BLaER1 treated with 17β-estradiol and CSF1 and Interleukin-3, amounts not matched to agents 10 nM and 100 nM (cell line): ENCODE measurements around the gene BTBD9.

ENCODE experiments used
- H3K27ac ChIP-seq, 11 experiments: shearing (Covaris generic); formaldehyde crosslinking; 2 replicates each; pipeline ENCODE4 v1.8.1; 2022
- H3K27me3 ChIP-seq, 11 experiments: shearing (Covaris generic); formaldehyde crosslinking; 2 replicates each; pipeline ENCODE4 v1.8.1; 2022
- H3K36me3 ChIP-seq, 11 experiments: shearing (Covaris generic); formaldehyde crosslinking; 2 replicates each; pipeline ENCODE4 v1.8.1; 2022
- H3K4me1 ChIP-seq, 10 experiments: shearing (Covaris generic); formaldehyde crosslinking; 2 replicates each; pipeline ENCODE4 v1.8.1; 2022
- H3K4me2 ChIP-seq, 11 experiments: shearing (Covaris generic); formaldehyde crosslinking; 2 replicates each; pipeline ENCODE4 v1.8.1; 2022
- H3K4me3 ChIP-seq, 10 experiments: shearing (Covaris generic); formaldehyde crosslinking; 2 replicates each; pipeline ENCODE4 v1.8.1; 2022
- H3K9ac ChIP-seq, 11 experiments: shearing (Covaris generic); formaldehyde crosslinking; 2 replicates each; pipeline ENCODE4 v1.8.1; 2022
- H3K9me3 ChIP-seq, 11 experiments: shearing (Covaris generic); formaldehyde crosslinking; replicated peaks in 1 of 11; 2 replicates each; pipeline ENCODE4 v1.8.1; 2022
- H4K20me1 ChIP-seq, 11 experiments: shearing (Covaris generic); formaldehyde crosslinking; 2 replicates each; pipeline ENCODE4 v1.8.1; 2022
- Cebpa-rat ChIP-seq, 11 experiments: shearing (Covaris generic); IDR thresholded peaks; 2 replicates each; pipeline ENCODE4 v1.8.1; 2022

Gene BTBD9

DNA sequence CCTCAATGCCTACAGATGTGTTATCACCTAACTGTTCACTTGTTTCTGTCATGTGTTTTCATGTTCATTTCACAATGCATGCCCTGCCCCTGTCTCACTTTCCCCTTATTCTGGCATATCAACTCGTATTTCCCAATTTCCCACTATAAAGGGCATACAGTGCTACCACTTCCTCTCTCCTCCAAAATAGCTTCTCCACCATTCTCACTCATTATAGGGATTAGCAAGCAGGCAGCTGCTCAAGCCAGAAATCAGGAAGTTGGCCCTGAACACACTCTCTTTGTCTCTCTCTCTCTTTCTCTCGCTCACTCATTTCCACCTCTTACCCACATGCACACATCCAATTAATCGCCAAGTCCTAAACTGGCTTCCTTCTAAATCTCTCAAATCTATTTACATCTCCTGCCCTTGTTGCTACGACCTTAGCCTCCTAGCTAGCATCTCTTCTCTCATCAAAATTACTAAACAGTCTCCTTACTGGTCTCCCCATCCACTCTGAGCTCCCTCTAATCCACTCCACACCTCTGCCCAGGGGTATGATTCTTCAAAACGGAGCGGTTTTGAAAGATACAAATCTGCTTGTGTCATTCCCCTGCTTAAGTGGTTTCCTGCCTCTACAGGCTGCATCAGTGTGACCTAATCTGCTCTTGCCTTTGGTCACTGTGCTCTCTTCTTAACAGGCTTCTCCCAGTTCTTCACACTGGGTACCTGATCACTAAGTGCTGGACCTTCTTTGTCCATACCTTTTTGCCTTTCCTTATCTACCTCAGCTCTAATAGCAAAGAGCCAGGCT lies 196.2 kb downstream of the BTBD9 start:
- H3K4me1 ChIP-seq = peaks cover 7 to 60% (median 42%) of the 10 kb centered on the region in 10 experiments
- no peaks in the 10 kb centered on the region for H3K9me3 ChIP-seq
- peak overlapping the region in 10 of 11 experiments; percentile 22 to 86 (median 76); a peak in 18 of 22 replicates for H3K27ac ChIP-seq
- TF ChIP-seq Cebpa-rat (IDR thresholded peaks at IDR 0.05) = peak in 7 of 11 experiments; percentile 21 to 86 (median 66); a peak in 10 of 22 replicates
- H3K4me2 ChIP-seq = peak overlapping the region; percentile 20 to 84 (median 72); a peak in 21 of 22 replicates
- H3K36me3 ChIP-seq = no peaks in the 10 kb centered on the region
- peak overlapping the region in 7 of 11 experiments; percentile 15 to 71 (median 66); a peak in 12 of 22 replicates for H3K9ac ChIP-seq
- no peaks in the 10 kb centered on the region for H3K27me3 ChIP-seq
- H4K20me1 ChIP-seq = no peaks in the 10 kb centered on the region
- no peak overlapping the region; a peak in 1 of 20 replicates for H3K4me3 ChIP-seq

DNA sequence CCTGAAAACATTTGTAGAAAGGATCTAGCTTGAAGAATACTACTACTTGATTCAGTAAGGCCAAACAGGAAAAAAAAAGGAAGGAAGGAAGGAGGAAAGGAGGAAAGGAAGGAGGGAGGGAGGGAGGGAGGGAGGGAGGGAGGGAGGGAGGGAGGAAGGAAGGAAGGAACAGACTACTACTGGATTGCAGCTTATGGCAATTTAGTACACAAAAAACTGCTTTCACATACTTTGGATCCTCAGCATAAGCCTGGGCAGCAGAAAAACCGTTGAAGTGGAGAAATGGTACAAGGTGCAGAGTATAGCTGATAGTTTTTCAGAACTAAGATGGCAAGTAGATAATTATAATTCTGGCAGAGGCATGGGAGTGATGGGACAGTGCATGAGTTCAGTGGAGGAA lies 201.6 kb downstream of the BTBD9 start:
- Histone ChIP-seq H3K9me3 (peaks cover 0 to under 1% (median 0%) of the 10 kb centered on the region in 11 experiments; a peak in 2 of 22 replicates), H3K27ac (peak overlapping the region in 2 of 11 experiments; percentile 19 to 52; a peak in 2 of 22 replicates), H3K4me1 (peaks cover under 1 to 52% (median 38%) of the 10 kb centered on the region in 10 experiments; a peak in 18 of 20 replicates), H3K4me2 (no peak overlapping the region), H3K36me3 (no peaks in the 10 kb centered on the region), H3K27me3 (no peaks in the 10 kb centered on the region), H3K4me3 (no peak overlapping the region), H4K20me1 (no peaks in the 10 kb centered on the region), H3K9ac (no peak overlapping the region)
- no peak for TF ChIP-seq Cebpa-rat (IDR thresholded peaks at IDR 0.05)

DNA sequence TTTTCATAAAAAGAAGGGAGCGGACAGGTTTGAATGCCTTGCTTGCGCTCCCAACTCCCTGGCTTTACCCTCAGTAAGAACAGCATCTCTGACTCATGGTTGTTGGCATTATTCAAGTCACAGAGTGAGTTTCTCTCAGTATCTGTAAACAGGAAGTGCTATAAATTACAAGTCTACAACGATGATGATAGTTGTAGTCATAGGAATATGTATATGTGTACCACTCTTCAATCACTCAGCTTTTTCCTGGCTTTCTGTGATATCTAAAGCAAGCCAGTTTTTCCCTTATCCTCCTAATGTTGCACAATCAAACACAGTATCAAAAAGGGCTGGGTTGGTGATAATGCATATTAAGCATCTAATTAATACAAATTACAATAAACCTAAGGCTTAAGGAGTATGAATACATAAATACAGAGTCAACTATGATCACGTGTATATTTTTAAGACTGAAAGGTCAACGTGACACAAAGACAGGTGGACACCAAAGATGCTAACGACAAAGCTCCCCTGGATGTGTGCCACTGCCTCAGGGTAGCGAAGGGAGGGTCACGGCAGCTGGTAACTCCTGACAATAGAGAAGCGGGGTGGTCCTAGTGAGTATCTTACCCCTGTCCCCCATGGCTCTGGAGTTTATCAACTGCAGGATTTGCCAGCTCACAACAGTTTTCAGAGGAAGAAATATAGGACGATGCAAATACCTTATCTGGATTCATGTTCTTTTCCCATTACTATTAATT lies 202.8 kb downstream of the BTBD9 start:
- H3K27me3 ChIP-seq = no peaks in the 10 kb centered on the region
- peaks cover 0 to 40% (median 26%) of the 10 kb centered on the region in 10 experiments; a peak in 13 of 20 replicates for H3K4me1 ChIP-seq
- H3K36me3 ChIP-seq = peaks cover 0 to 5% (median 0%) of the 10 kb centered on the region in 11 experiments; a peak in 1 of 22 replicates
- peak in 2 of 11 experiments; percentile 29 to 40; a peak in 1 of 22 replicates for TF ChIP-seq Cebpa-rat (IDR thresholded peaks at IDR 0.05)
- H3K9ac ChIP-seq = peak overlapping the region in 1 of 11 experiments; percentile 5; a peak in 1 of 22 replicates
- H3K4me3 ChIP-seq = no peak overlapping the region
- peak overlapping the region in 4 of 11 experiments; percentile 11 to 57 (median 42); a peak in 6 of 22 replicates for H3K27ac ChIP-seq
- H3K4me2 ChIP-seq = peak overlapping the region in 6 of 11 experiments; percentile 5 to 51 (median 38); a peak in 9 of 22 replicates
- H4K20me1 ChIP-seq = no peaks in the 10 kb centered on the region
- H3K9me3 ChIP-seq = peaks cover 0 to 13% (median 8%) of the 10 kb centered on the region in 11 experiments; a peak in 15 of 22 replicates

DNA sequence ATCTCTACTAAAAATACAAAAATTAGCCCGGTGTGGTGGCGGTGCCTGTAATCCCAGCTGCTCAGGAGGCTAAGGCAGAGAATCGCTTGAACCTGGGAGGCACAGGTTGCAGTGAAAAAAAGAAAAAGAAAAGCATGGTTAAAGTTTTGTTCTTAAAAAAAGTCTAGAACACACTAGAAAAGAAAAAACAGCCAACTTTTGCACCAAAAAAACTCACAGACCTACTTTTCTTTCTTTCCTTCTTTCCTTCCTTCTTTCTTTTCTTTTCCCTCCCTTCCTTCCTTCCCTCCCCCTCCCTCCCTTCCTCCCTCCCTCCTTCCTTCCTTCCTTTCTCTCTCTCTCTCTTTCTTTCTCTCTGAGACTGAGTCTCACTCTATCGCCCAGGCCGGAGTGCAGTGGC lies 204.4 kb downstream of the BTBD9 start:
- H3K4me3 ChIP-seq = no peak overlapping the region
- H3K27ac ChIP-seq = no peak overlapping the region
- no peak for TF ChIP-seq Cebpa-rat (IDR thresholded peaks at IDR 0.05)
- H3K4me1 ChIP-seq = peaks cover 0 to 37% (median 24%) of the 10 kb centered on the region in 10 experiments; a peak in 13 of 20 replicates
- H3K9me3 ChIP-seq = peaks cover 0 to 17% (median 11%) of the 10 kb centered on the region in 11 experiments; a peak in 15 of 22 replicates
- H3K27me3 ChIP-seq = no peaks in the 10 kb centered on the region
- no peaks in the 10 kb centered on the region for H4K20me1 ChIP-seq
- H3K4me2 ChIP-seq = no peak overlapping the region
- H3K36me3 ChIP-seq = peaks cover 0 to 9% (median 0%) of the 10 kb centered on the region in 11 experiments; a peak in 1 of 22 replicates
- H3K9ac ChIP-seq = no peak overlapping the region

DNA sequence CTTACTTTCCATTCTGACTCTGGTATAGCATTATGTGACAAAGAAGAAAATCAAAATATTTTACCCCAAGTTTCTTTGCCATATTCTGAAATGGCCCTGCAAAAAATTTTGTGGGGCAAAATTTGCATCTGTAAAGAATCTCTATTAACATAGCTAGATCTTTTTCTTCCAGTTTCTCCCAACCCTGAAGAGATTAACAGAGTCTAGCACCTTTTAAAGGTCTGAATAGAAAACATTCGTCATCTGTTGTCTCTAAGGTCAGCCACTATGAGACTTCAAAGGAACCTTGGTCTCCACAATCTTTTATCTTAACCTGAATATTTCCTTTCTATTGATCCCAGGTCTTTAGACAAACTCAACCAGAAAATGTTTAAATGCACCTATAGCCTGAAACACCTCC lies 205.7 kb downstream of the BTBD9 start:
- Histone ChIP-seq H3K27me3 (no peaks in the 10 kb centered on the region), H4K20me1 (no peaks in the 10 kb centered on the region), H3K9ac (no peak overlapping the region), H3K4me1 (peaks cover 0 to 24% (median 13%) of the 10 kb centered on the region in 10 experiments; a peak in 13 of 20 replicates), H3K36me3 (peaks cover 0 to 9% (median 0%) of the 10 kb centered on the region in 11 experiments; a peak in 1 of 22 replicates), H3K4me3 (no peak overlapping the region), H3K27ac (no peak overlapping the region), H3K9me3 (peaks cover 0 to 17% (median 11%) of the 10 kb centered on the region in 11 experiments; a peak in 15 of 22 replicates), H3K4me2 (no peak overlapping the region)
- no peak for TF ChIP-seq Cebpa-rat (IDR thresholded peaks at IDR 0.05)

DNA sequence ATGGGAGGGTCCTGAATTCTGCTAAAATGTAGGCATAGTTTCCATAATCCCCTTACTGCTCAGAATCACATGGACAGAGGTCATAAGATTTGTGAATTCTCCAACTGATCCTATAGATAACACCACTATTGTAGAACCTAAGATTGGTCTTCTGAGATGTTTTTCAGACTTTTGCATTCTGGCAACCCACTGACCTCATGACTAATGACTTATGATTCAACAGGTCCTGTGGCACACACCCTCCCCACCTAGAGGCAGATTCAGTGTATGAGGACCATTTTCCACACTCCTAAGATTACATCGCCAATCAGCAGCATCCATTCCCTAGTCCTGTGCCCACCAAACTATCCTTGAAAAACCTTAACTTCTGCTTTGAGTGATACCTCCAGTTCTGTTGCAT lies 207.2 kb downstream of the BTBD9 start:
- Histone ChIP-seq H3K27ac (no peak overlapping the region), H4K20me1 (no peaks in the 10 kb centered on the region), H3K4me3 (no peak overlapping the region), H3K4me2 (no peak overlapping the region), H3K9ac (no peak overlapping the region), H3K27me3 (no peaks in the 10 kb centered on the region), H3K9me3 (peaks cover 0 to 17% (median 11%) of the 10 kb centered on the region in 11 experiments; a peak in 15 of 22 replicates), H3K36me3 (peaks cover 0 to 9% (median 0%) of the 10 kb centered on the region in 11 experiments; a peak in 1 of 22 replicates), H3K4me1 (peaks cover 0 to 18% (median 10%) of the 10 kb centered on the region in 10 experiments; a peak in 12 of 20 replicates)
- TF ChIP-seq Cebpa-rat (IDR thresholded peaks at IDR 0.05) = no peak

DNA sequence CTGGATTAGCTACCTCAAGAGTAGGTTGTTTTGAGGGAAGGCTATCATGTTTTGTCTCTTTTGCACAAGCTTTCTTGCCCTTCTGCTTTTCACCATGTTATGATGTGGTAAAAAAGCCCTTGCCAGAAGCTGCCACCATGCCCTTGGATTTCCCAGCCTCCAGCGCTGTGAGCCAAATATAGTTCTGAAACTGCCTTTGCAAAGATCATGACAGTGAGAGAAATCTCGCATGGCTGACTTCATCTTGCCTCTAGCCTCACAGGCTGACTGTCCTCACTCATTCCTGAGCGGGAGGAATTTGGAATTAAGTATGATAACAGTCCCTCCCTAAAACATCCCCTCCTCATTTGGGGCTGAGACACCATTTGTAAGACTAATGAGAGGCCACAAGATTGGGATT lies 207.7 kb downstream of the BTBD9 start:
- Histone ChIP-seq H3K4me1 (peaks cover 0 to 14% (median 9%) of the 10 kb centered on the region in 10 experiments; a peak in 12 of 20 replicates), H3K9ac (no peak overlapping the region), H4K20me1 (no peaks in the 10 kb centered on the region), H3K4me2 (no peak overlapping the region), H3K4me3 (no peak overlapping the region), H3K27me3 (no peaks in the 10 kb centered on the region), H3K9me3 (peaks cover 0 to 17% (median 11%) of the 10 kb centered on the region in 11 experiments; a peak in 15 of 22 replicates), H3K27ac (no peak overlapping the region), H3K36me3 (peaks cover 0 to 9% (median 0%) of the 10 kb centered on the region in 11 experiments; a peak in 1 of 22 replicates)
- no peak for TF ChIP-seq Cebpa-rat (IDR thresholded peaks at IDR 0.05)

DNA sequence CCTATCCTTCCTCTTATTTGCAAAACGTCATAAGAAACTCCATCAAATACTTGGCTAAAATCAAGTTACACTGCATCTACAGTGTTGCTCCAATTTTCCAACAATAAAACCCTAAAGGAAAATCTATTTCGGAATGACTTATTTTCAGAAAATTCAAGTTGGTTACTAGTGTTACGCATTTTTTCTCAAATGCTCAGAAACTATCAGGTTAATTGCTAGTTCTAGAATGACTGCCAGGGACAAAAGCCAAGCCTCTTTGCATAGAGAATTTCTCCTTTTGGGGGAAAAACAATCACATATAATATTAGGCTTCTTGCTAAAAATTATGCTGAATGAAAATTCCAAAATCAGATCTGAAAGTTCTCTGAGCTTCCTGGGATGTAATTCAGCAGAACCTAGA lies 210.2 kb downstream of the BTBD9 start:
- H3K4me2 ChIP-seq = no peak overlapping the region
- no peak for TF ChIP-seq Cebpa-rat (IDR thresholded peaks at IDR 0.05)
- peaks cover 0 to 9% (median 0%) of the 10 kb centered on the region in 11 experiments; a peak in 1 of 22 replicates for H3K36me3 ChIP-seq
- no peak overlapping the region for H3K4me3 ChIP-seq
- H3K9me3 ChIP-seq = peaks cover 0 to 17% (median 11%) of the 10 kb centered on the region in 11 experiments; a peak in 15 of 22 replicates
- H4K20me1 ChIP-seq = no peaks in the 10 kb centered on the region; a peak in 1 of 22 replicates
- no peak overlapping the region for H3K9ac ChIP-seq
- no peaks in the 10 kb centered on the region for H3K4me1 ChIP-seq
- H3K27me3 ChIP-seq = no peaks in the 10 kb centered on the region
- no peak overlapping the region for H3K27ac ChIP-seq
